Natural killer cell (primary cell): ENCODE measurements around the gene PPP2R2D. TPM values are rescaled to one million over a fixed set of nuclear protein-coding genes. Genes with fewer than 3 reads are reported as not detected.

Source experiments
- ATAC-seq, 3 donors: fragments of 150-1000 bp in 2 of 3; fragments of 200-7000 bp in 1 of 3; cut with Tn5 transposase; 1 replicate in 1 of 3; 2 replicates in 2 of 3; pipeline ENCODE4 v1.10.0; 2021; ENCODE audit warnings: mild to moderate bottlenecking in 2 of 3, moderate library complexity in 2 of 3
- DNase-seq, 2 donors: peaks; one replicate each; pipeline versions ENCODE4 v3.0.0 to v3.0.0-alpha.2; 2013 to 2021; ENCODE audit warnings: mixed read lengths in 1 of 2
- H3K27ac ChIP-seq: one replicate; pipeline ENCODE4 v1.5.1; 2013; ENCODE audit warnings: mild to moderate bottlenecking, low read length
- H3K27me3 ChIP-seq: one replicate; pipeline ENCODE4 v1.6.1; 2013; ENCODE audit warnings: low read length; ENCODE audit not compliant: control insufficient read depth, insufficient read depth
- H3K36me3 ChIP-seq: one replicate; pipeline ENCODE4 v1.6.1; 2013; ENCODE audit warnings: low read length; ENCODE audit not compliant: control insufficient read depth, insufficient read depth
- H3K4me1 ChIP-seq: one replicate; pipeline ENCODE4 v1.6.1; 2013; ENCODE audit warnings: low read length; ENCODE audit not compliant: control insufficient read depth, insufficient read depth
- H3K4me3 ChIP-seq: one replicate; pipeline ENCODE4 v1.5.1; 2013; ENCODE audit warnings: low read length
- H3K9me3 ChIP-seq: one replicate; pipeline ENCODE4 v1.6.1; 2013; ENCODE audit warnings: low read length; ENCODE audit not compliant: control insufficient read depth, insufficient read depth
- H3K27ac Mint-ChIP-seq, 2 donors: one replicate each; pipeline ENCODE4 v1.8.0; 2022; ENCODE audit warnings: mild to moderate bottlenecking in 2 of 2, mixed read lengths in 2 of 2, moderate library complexity in 1 of 2
- H3K27me3 Mint-ChIP-seq, 2 donors: one replicate each; pipeline ENCODE4 v1.8.0; 2022; ENCODE audit warnings: low read depth in 2 of 2, mixed read lengths in 2 of 2
- H3K36me3 Mint-ChIP-seq: one replicate; pipeline ENCODE4 v1.8.0; 2022; ENCODE audit warnings: mixed read lengths
- H3K4me1 Mint-ChIP-seq, 2 donors: one replicate each; pipeline ENCODE4 v1.8.0; 2022; ENCODE audit warnings: mixed read lengths in 2 of 2
- H3K4me3 Mint-ChIP-seq: one replicate; pipeline ENCODE4 v1.8.0; 2022; ENCODE audit warnings: mild to moderate bottlenecking, moderate library complexity, mixed read lengths
- H3K9me3 Mint-ChIP-seq, 2 donors: one replicate each; pipeline ENCODE4 v1.8.0; 2022; ENCODE audit warnings: mixed read lengths in 2 of 2
- CTCF ChIP-seq: fragments of 200-600 bp; IDR thresholded peaks from one replicate; pipeline ENCODE4 v1.8.0; 2022; ENCODE audit warnings: antibody characterized with exemption
- WGBS: methylation state at CpG from one replicate; pipeline ENCODE4 v1.1.7; 2013; ENCODE audit warnings: missing lambda C conversion rate; ENCODE audit not compliant: insufficient coverage; 5-methylcytosine and 5-hydroxymethylcytosine counted together
- intact Hi-C: fragments of 100-400 bp; cut with micrococcal nuclease; formaldehyde crosslinking; loops from one replicate; pipeline ENCODE4 v1.14.2; 2022
- total RNA-seq, 4 donors: library from RNA; stranded (reverse); fragments of 120-200 nt in 1 of 4; gene quantifications; one replicate each; pipeline versions ENCODE4 v1.2.3 to v1.2.4, GENCODE V29; 2013 to 2022

The PPP2R2D gene
- total RNA-seq, 3 donors from 2014 or later (not counting 1 experiment from before 2014, with no cell fraction given): 28.6 to 39.8 (median 35.8) TPM

GRCh38 chr10:131991726-131992125 is 90.9 kb downstream of the PPP2R2D start:
- no peak overlapping the region for H3K27ac Mint-ChIP-seq
- intact Hi-C loops: no loop called here
- H3K4me1 Mint-ChIP-seq: no peaks in the 10 kb centered on the region

GRCh38 chr10:131993275-131993674 is 92.5 kb downstream of the PPP2R2D start:
- intact Hi-C loops: no loop called here

More at GRCh38 chr10:131991726-131992125, 90.9 kb downstream of the PPP2R2D start:
- 90% methylated on average over 2 of the region's 3 CpGs for WGBS
- no peaks in the 10 kb centered on the region for H3K9me3 Mint-ChIP-seq
- no peaks in the 10 kb centered on the region for H3K36me3 Mint-ChIP-seq
- no peaks in the 10 kb centered on the region for H3K36me3 ChIP-seq
- H3K27ac ChIP-seq: no peak overlapping the region
- H3K4me3 Mint-ChIP-seq: no peak overlapping the region
- no peak for ATAC-seq
- H3K4me1 ChIP-seq: no peaks in the 10 kb centered on the region
- DNase-seq: no peak
- H3K27me3 Mint-ChIP-seq: peaks cover 0 to 3% of the 10 kb centered on the region in 2 donors
- H3K4me3 ChIP-seq: no peak overlapping the region
- no peak for TF ChIP-seq CTCF
- no peaks in the 10 kb centered on the region for H3K27me3 ChIP-seq
- H3K9me3 ChIP-seq: no peaks in the 10 kb centered on the region

GRCh38 chr10:131994435-131994834 is 93.6 kb downstream of the PPP2R2D start:
- Histone ChIP-seq H3K36me3 (no peaks in the 10 kb centered on the region), H3K4me3 (no peak overlapping the region), H3K9me3 (no peaks in the 10 kb centered on the region), H3K27me3 (no peaks in the 10 kb centered on the region), H3K4me1 (no peaks in the 10 kb centered on the region), H3K27ac (no peak overlapping the region)
- Mint-ChIP-seq H3K27ac (no peak overlapping the region), H3K27me3 (peaks cover 0 to 4% of the 10 kb centered on the region in 2 donors), H3K9me3 (no peaks in the 10 kb centered on the region), H3K4me3 (no peak overlapping the region), H3K36me3 (no peaks in the 10 kb centered on the region), H3K4me1 (no peaks in the 10 kb centered on the region)
- DNase-seq (no peak), ATAC-seq (no peak)
- intact Hi-C loops: no loop called here
- no peak for TF ChIP-seq CTCF
- WGBS: 78% methylated on average over 2 of the region's 3 CpGs

More at GRCh38 chr10:131993275-131993674, 92.5 kb downstream of the PPP2R2D start:
- no peaks in the 10 kb centered on the region for H3K36me3 Mint-ChIP-seq
- no peak overlapping the region for H3K4me3 ChIP-seq
- ATAC-seq: no peak
- no peak overlapping the region for H3K27ac ChIP-seq
- no peaks in the 10 kb centered on the region for H3K9me3 ChIP-seq
- no peaks in the 10 kb centered on the region for H3K9me3 Mint-ChIP-seq
- no peaks in the 10 kb centered on the region for H3K36me3 ChIP-seq
- H3K4me1 Mint-ChIP-seq: no peaks in the 10 kb centered on the region
- H3K27me3 ChIP-seq: no peaks in the 10 kb centered on the region
- no peak overlapping the region for H3K4me3 Mint-ChIP-seq
- peaks cover 0 to 4% of the 10 kb centered on the region in 2 donors for H3K27me3 Mint-ChIP-seq
- DNase-seq: no peak
- H3K4me1 ChIP-seq: no peaks in the 10 kb centered on the region
- WGBS: 86% methylated on average over 14 of the region's 14 CpGs
- no peak overlapping the region for H3K27ac Mint-ChIP-seq
- no peak for TF ChIP-seq CTCF
